H1 (cell line): ENCODE data around the gene CDC42BPB. TPM values are rescaled to one million over a fixed set of nuclear protein-coding genes. Genes with fewer than 3 reads are reported as not detected.

Source experiments
- CTCF ChIA-PET: fragments of 300-600 bp; sonication (Branson Sonifier 250); formaldehyde crosslinking; loops from one replicate; lab custom pipeline; 2021; ENCODE audit not compliant: partially characterized antibody; lab: Charles Lee
- POLR2A ChIA-PET: fragments of 300-600 bp; sonication (Branson Sonifier 250); formaldehyde crosslinking; loops from one replicate; lab custom pipeline; 2021; ENCODE audit warnings: inconsistent platforms; ENCODE audit not compliant: partially characterized antibody; lab: Charles Lee
- DNase-seq, 2 experiments: peaks; one replicate each; pipeline versions ENCODE4 v3.0.0 to v3.0.0-alpha.2; 2010 to 2022; ENCODE audit warnings: low spot score in 2 of 2, low read depth in 1 of 2, mixed read lengths in 1 of 2
- FAIRE-seq: peaks from 2 replicates; lab custom pipeline; 2011; peaks lifted over from hg19 to GRCh38; lab: Jason Lieb, UNC
- H2AFZ ChIP-seq: 2 replicates; pipeline ENCODE4 v1.8.1; 2012; ENCODE audit warnings: low read length, inconsistent platforms
- H2AK5ac ChIP-seq: 2 replicates; pipeline ENCODE4 v1.6.1; 2013; ENCODE audit warnings: low read depth, low read length
- H2BK120ac ChIP-seq: replicated peaks from 2 replicates; pipeline ENCODE3; 2013; ENCODE audit warnings: low read depth, low read length, inconsistent platforms
- H2BK12ac ChIP-seq: 2 replicates; pipeline ENCODE4 v1.6.1; 2013; ENCODE audit warnings: low read depth, low read length
- H2BK15ac ChIP-seq: 2 replicates; pipeline ENCODE4 v1.6.1; 2013; ENCODE audit warnings: low read length
- H2BK20ac ChIP-seq: 2 replicates; pipeline ENCODE4 v1.6.1; 2013; ENCODE audit warnings: low read length
- H2BK5ac ChIP-seq: 2 replicates; pipeline ENCODE4 v1.6.1; 2013; ENCODE audit warnings: low read depth, low read length
- H3K14ac ChIP-seq: 2 replicates; pipeline ENCODE4 v1.6.1; 2013; ENCODE audit warnings: inconsistent platforms; ENCODE audit not compliant: insufficient read length
- H3K18ac ChIP-seq: 2 replicates; pipeline ENCODE4 v1.6.1; 2013; ENCODE audit warnings: low read length; ENCODE audit errors: extremely low read depth
- H3K23ac ChIP-seq: 2 replicates; pipeline ENCODE4 v1.6.1; 2013; ENCODE audit warnings: inconsistent platforms; ENCODE audit not compliant: insufficient read length
- H3K23me2 ChIP-seq: 2 replicates; pipeline ENCODE4 v1.6.1; 2013; ENCODE audit warnings: low read depth, low read length
- H3K27ac ChIP-seq: 2 replicates; pipeline ENCODE4 v1.6.1; 2011; ENCODE audit warnings: low read depth, low read length, inconsistent platforms
- H3K27me3 ChIP-seq, 4 experiments: replicated peaks in 1 of 4; 1 replicate in 1 of 4; 2 replicates in 3 of 4; pipeline versions ENCODE4 v1.6.1 to v1.8.1; 2011 to 2013; ENCODE audit warnings: low read length in 3 of 4, mild to moderate bottlenecking in 3 of 4, inconsistent platforms in 2 of 4, mixed read lengths in 2 of 4, moderate library complexity in 1 of 4; ENCODE audit not compliant: control insufficient read depth in 3 of 4, insufficient read depth in 3 of 4; ENCODE audit errors: extremely low read depth in 1 of 4
- H3K36me3 ChIP-seq, 4 experiments: 2 replicates each; pipeline versions ENCODE4 v1.6.1 to v1.8.1; 2011 to 2013; ENCODE audit warnings: mild to moderate bottlenecking in 4 of 4, low read length in 3 of 4, moderate library complexity in 2 of 4, control low read depth in 1 of 4, inconsistent platforms in 1 of 4; ENCODE audit not compliant: insufficient read depth in 4 of 4, control insufficient read depth in 2 of 4
- H3K4ac ChIP-seq: replicated peaks from 2 replicates; pipeline ENCODE3; 2013; ENCODE audit warnings: low read length, low read depth, mixed read lengths, inconsistent platforms; ENCODE audit not compliant: insufficient read length
- H3K4me1 ChIP-seq, 4 experiments: replicated peaks in 1 of 4; 1 replicate in 1 of 4; 2 replicates in 3 of 4; pipeline versions ENCODE4 v1.6.1 to v1.8.1; 2011 to 2013; ENCODE audit warnings: low read length in 3 of 4, inconsistent platforms in 2 of 4, mixed read lengths in 1 of 4; ENCODE audit not compliant: insufficient read depth in 4 of 4, control insufficient read depth in 3 of 4
- H3K4me2 ChIP-seq, 2 experiments: 2 replicates each; pipeline versions ENCODE4 v1.6.1 to v1.8.1; 2011 to 2013; ENCODE audit warnings: low read depth in 2 of 2, low read length in 2 of 2, control low read depth in 1 of 2, inconsistent platforms in 1 of 2, mild to moderate bottlenecking in 1 of 2; ENCODE audit not compliant: insufficient read depth in 1 of 2
- H3K4me3 ChIP-seq, 4 experiments: fragments of 200-600, 300-600 bp in 1 of 4; sonication (generic), shearing (Covaris generic), sonication (Bioruptor Twin) in 1 of 4; 2 replicates each; pipeline versions ENCODE4 v1.5.1 to v1.8.1; 2011 to 2016; ENCODE audit warnings: low read length in 4 of 4, low read depth in 3 of 4, control low read depth in 2 of 4, inconsistent platforms in 2 of 4, mild to moderate bottlenecking in 2 of 4, mixed read lengths in 1 of 4, moderate library complexity in 1 of 4; ENCODE audit not compliant: insufficient read depth in 2 of 4; ENCODE audit errors: extremely low read depth in 1 of 4
- H3K56ac ChIP-seq: replicated peaks from 2 replicates; pipeline ENCODE3; 2013; ENCODE audit warnings: low read depth, mild to moderate bottlenecking, mixed read lengths, low read length, inconsistent platforms; ENCODE audit not compliant: insufficient read length
- H3K79me1 ChIP-seq: 2 replicates; pipeline ENCODE4 v1.6.1; 2013; ENCODE audit warnings: low read depth, low read length, control low read depth
- H3K79me2 ChIP-seq, 2 experiments: 2 replicates each; pipeline versions ENCODE4 v1.6.1 to v1.8.1; 2012 to 2013; ENCODE audit warnings: low read length in 2 of 2, mild to moderate bottlenecking in 2 of 2, inconsistent platforms in 1 of 2; ENCODE audit not compliant: insufficient read depth in 2 of 2, control insufficient read depth in 1 of 2
- H3K9ac ChIP-seq, 4 experiments: replicated peaks in 1 of 4; 1 replicate in 1 of 4; 2 replicates in 3 of 4; pipeline versions ENCODE4 v1.6.1 to v1.8.1; 2011 to 2013; ENCODE audit warnings: low read depth in 3 of 4, low read length in 3 of 4, control low read depth in 2 of 4, mild to moderate bottlenecking in 2 of 4, moderate library complexity in 2 of 4, inconsistent platforms in 1 of 4; ENCODE audit errors: extremely low read depth in 1 of 4
- H3K9me3 ChIP-seq, 2 experiments: 2 replicates each; pipeline versions ENCODE4 v1.6.1 to v1.8.1; 2012 to 2013; ENCODE audit warnings: mild to moderate bottlenecking in 2 of 2, moderate library complexity in 2 of 2, control low read depth in 1 of 2, inconsistent platforms in 1 of 2, low read depth in 1 of 2, low read length in 1 of 2, mixed read lengths in 1 of 2; ENCODE audit not compliant: insufficient read depth in 2 of 2
- H4K20me1 ChIP-seq, 2 experiments: replicated peaks in 1 of 2; 2 replicates each; pipeline versions ENCODE3 to v1.8.1; 2011 to 2013; ENCODE audit warnings: inconsistent platforms in 2 of 2, low read length in 2 of 2, mild to moderate bottlenecking in 1 of 2; ENCODE audit not compliant: insufficient read depth in 2 of 2, control insufficient read depth in 1 of 2
- H4K5ac ChIP-seq: 2 replicates; pipeline ENCODE4 v1.6.1; 2013; ENCODE audit warnings: low read length, low read depth, mixed read lengths, inconsistent platforms; ENCODE audit not compliant: insufficient read length
- H4K8ac ChIP-seq: 2 replicates; pipeline ENCODE4 v1.8.0; 2013; ENCODE audit warnings: mild to moderate bottlenecking, moderate library complexity, low read length, inconsistent platforms; ENCODE audit not compliant: insufficient read depth; ENCODE audit errors: extremely low read depth
- H4K91ac ChIP-seq: replicated peaks from 2 replicates; pipeline ENCODE3; 2013; ENCODE audit warnings: low read length, mixed read lengths, inconsistent platforms; ENCODE audit not compliant: insufficient read length
- CHD2 ChIP-seq: IDR thresholded peaks from 2 replicates; pipeline ENCODE4 v1.6.1; 2012; ENCODE audit warnings: low read length, improper control_type of control experiment
- EP300 ChIP-seq, 2 experiments: IDR thresholded peaks; 1 replicate in 1 of 2; 2 replicates in 1 of 2; pipeline ENCODE4 v1.6.1; 2011 to 2012; ENCODE audit warnings: low read depth in 2 of 2, low read length in 2 of 2, mild to moderate bottlenecking in 2 of 2, borderline replicate concordance in 1 of 2, inconsistent platforms in 1 of 2, moderate library complexity in 1 of 2
- KDM1A ChIP-seq: fragments of 200-600, 300-600 bp; sonication (generic); IDR thresholded peaks from 2 replicates; pipeline ENCODE4 v1.7.1; 2016; ENCODE audit warnings: mild to moderate bottlenecking, low read length, borderline replicate concordance
- RAD21 ChIP-seq, 2 experiments: IDR thresholded peaks in 1 of 2; conservative IDR thresholded peaks in 1 of 2; 2 replicates each; pipeline ENCODE4 v1.6.1; 2011; ENCODE audit warnings: low read depth in 2 of 2, low read length in 2 of 2, improper control_type of control experiment in 1 of 2, inconsistent platforms in 1 of 2, mild to moderate bottlenecking in 1 of 2, moderate library complexity in 1 of 2
- WGBS, 2 experiments: shearing (Covaris generic) in 1 of 2; methylation state at CpG; one replicate each; pipeline versions ENCODE4 v1.1.6 to v1.1.7; 2013 to 2015; ENCODE audit warnings: low lambda C conversion rate in 2 of 2, mixed read lengths in 2 of 2, inconsistent platforms in 1 of 2, low coverage in 1 of 2, missing lambda C conversion rate in 1 of 2; ENCODE audit not compliant: insufficient replicate concordance in 2 of 2, insufficient coverage in 1 of 2, insufficient read length in 1 of 2; ENCODE audit errors: extremely low coverage in 1 of 2, missing lambda C conversion rate in 1 of 2; 5-methylcytosine and 5-hydroxymethylcytosine counted together
- polyA plus RNA-seq, 7 experiments: library from polyadenylated mRNA; depleted of rRNA in 3 of 7; stranded (reverse) in 5 of 7; unstranded in 2 of 7; fragments of >200 nt in 5 of 7; fragments of 200-250 nt in 2 of 7; gene quantifications; 1 replicate in 5 of 7; 2 replicates in 1 of 7; 4 replicates in 1 of 7; pipeline versions ENCODE4 v1.2.1 to v1.2.3, GENCODE V29; 2011 to 2013; ENCODE audit warnings: missing spikeins in 2 of 7, mixed read lengths in 2 of 7
- total RNA-seq: library from RNA; stranded (reverse); fragmentation: NEBNext Ultra II Directional; extraction: Animal tissue kit (Norgen Biotek cat#: 25700); gene quantifications from 2 replicates; pipeline ENCODE4 v1.2.1, GENCODE V29; 2021

Gene CDC42BPB
- total and polyA plus RNA-seq, 2 of the 8 experiments (the other 6 are each of a cell fraction or from before 2014, with no cell fraction given), result 51.2 to 88.2 TPM

- Histone ChIP-seq H3K4me3 (no peak overlapping the region), H3K79me1 (no peaks in the 10 kb centered on the region), H3K18ac (no peak overlapping the region), H2BK5ac (no peak overlapping the region), H4K8ac (no peak overlapping the region), H3K4me1 (no peaks in the 10 kb centered on the region), H3K23ac (no peak overlapping the region), H3K36me3 (peaks cover 1 to 37% (median 13%) of the 10 kb centered on the region in 4 experiments), H2BK15ac (no peak overlapping the region), H4K91ac (no peak overlapping the region), H2AK5ac (no peak overlapping the region), H3K9me3 (no peaks in the 10 kb centered on the region), H3K9ac (no peak overlapping the region), H3K4ac (no peak overlapping the region), H2BK120ac (no peak overlapping the region), H3K79me2 (no peaks in the 10 kb centered on the region), H4K5ac (no peak overlapping the region), H3K14ac (no peak overlapping the region), H2AFZ (no peak overlapping the region), H3K27ac (no peak overlapping the region), H2BK12ac (no peak overlapping the region), H3K56ac (no peak overlapping the region), H4K20me1 (peaks cover 0 to 4% of the 10 kb centered on the region in 2 experiments), H3K27me3 (no peaks in the 10 kb centered on the region), H3K4me2 (no peak overlapping the region), H2BK20ac (no peak overlapping the region), H3K23me2 (no peaks in the 10 kb centered on the region)
- ChIA-PET CTCF (interaction anchor here (1.4 kb wide), 1 partner anchor 10 kb away, joined by 3 read pairs; no protein-coding TSS in a partner anchor), POLR2A (no interaction called here)
- TF ChIP-seq RAD21 (IDR thresholded peaks at IDR 0.05 in 1 of 2, conservative IDR thresholded peaks at IDR 0.05 in 1 of 2; ENCODE audit: low read depth in 2 of 2, low read length in 2 of 2), result no peak
- no peak for TF ChIP-seq KDM1A
- TF ChIP-seq EP300 (IDR thresholded peaks at IDR 0.05; ENCODE audit: borderline replicate concordance in 1 of 2, low read depth in 2 of 2, low read length in 2 of 2), result no peak
- TF ChIP-seq CHD2, result no peak
- FAIRE-seq, result no peak
- WGBS, 2 experiments, result 95% methylated on average over 12 of the region's 12 CpGs; no CpG with 5 or more reads in 1 of the 2 experiments
- DNase-seq, result no peak
Observed at GRCh38 chr14:102938191-102938590, 119.2 kb downstream of the CDC42BPB start.
